Thyroid gland (tissue), 4 donors: ENCODE results near the gene VGLL4.

ENCODE experiments used
- POLR2A ChIP-seq, 2 donors: fragments of 450-650 bp; IDR thresholded peaks; one replicate each; pipeline ENCODE4 v1.6.1; 2017; ENCODE audit warnings: antibody characterized with exemption in 2 of 2, mild to moderate bottlenecking in 2 of 2, moderate library complexity in 1 of 2
- TF ChIP-seq, protein P1 (sequence below), 6 experiments: fragments of 200-600 bp in 3 of 6; fragments of 450-650 bp in 3 of 6; sonication (generic) in 3 of 6; IDR thresholded peaks; one replicate each; pipeline ENCODE4 v1.5.1; 2016 to 2019; ENCODE audit warnings: antibody characterized with exemption in 6 of 6, mild to moderate bottlenecking in 2 of 6, inconsistent platforms in 1 of 6, moderate library complexity in 1 of 6

DNA sequence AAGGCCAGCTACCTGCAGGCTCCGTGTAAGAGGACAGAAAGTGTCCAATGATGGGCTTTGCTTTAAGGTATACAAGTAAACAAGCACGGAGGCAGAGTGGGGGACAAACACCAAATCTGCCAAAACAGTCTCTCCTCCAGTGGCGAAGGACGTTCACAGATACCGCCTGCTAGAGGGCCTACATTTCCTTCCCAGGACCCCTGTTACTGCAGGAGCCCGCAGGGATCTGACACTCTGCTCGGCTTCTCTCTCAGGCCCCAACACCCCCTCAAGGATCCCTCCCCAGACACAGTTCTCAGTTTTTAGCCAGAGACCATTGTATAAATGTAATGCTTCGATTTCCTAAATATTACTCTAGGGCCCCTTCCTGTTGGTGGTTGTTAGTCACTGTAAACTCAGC is 46.0 kb upstream of the VGLL4 start:
- TF ChIP-seq POLR2A (IDR thresholded peaks at IDR 0.05), result no peak
- TF ChIP-seq, protein P1, sequence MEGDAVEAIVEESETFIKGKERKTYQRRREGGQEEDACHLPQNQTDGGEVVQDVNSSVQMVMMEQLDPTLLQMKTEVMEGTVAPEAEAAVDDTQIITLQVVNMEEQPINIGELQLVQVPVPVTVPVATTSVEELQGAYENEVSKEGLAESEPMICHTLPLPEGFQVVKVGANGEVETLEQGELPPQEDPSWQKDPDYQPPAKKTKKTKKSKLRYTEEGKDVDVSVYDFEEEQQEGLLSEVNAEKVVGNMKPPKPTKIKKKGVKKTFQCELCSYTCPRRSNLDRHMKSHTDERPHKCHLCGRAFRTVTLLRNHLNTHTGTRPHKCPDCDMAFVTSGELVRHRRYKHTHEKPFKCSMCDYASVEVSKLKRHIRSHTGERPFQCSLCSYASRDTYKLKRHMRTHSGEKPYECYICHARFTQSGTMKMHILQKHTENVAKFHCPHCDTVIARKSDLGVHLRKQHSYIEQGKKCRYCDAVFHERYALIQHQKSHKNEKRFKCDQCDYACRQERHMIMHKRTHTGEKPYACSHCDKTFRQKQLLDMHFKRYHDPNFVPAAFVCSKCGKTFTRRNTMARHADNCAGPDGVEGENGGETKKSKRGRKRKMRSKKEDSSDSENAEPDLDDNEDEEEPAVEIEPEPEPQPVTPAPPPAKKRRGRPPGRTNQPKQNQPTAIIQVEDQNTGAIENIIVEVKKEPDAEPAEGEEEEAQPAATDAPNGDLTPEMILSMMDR (IDR thresholded peaks at IDR 0.05), result no peak
